CD4-positive, alpha-beta memory T cell (primary cell): Measurements from ENCODE around the gene MOB3B. TPM values are rescaled to one million over a fixed set of nuclear protein-coding genes. Genes with fewer than 3 reads are reported as not detected.

Experiments
- CTCF ChIA-PET: fragments of 350-600 bp; sonication (Branson Sonifier 250); formaldehyde crosslinking; loops from one replicate; lab custom pipeline; 2021; ENCODE audit warnings: inconsistent platforms; ENCODE audit not compliant: partially characterized antibody; lab: Charles Lee
- POLR2A ChIA-PET: fragments of 350-600 bp; sonication (Branson Sonifier 250); formaldehyde crosslinking; loops from one replicate; lab custom pipeline; 2021; ENCODE audit not compliant: partially characterized antibody; lab: Charles Lee
- DNase-seq, 5 donors: peaks; one replicate each; pipeline versions ENCODE4 v3.0.0 to v3.0.0-alpha.2; 2020 to 2022; ENCODE audit warnings: mixed read lengths in 1 of 5
- H3K27ac ChIP-seq: one replicate; pipeline ENCODE4 v1.7.0; 2013; ENCODE audit warnings: low read depth, low read length
- H3K27me3 ChIP-seq: 2 replicates; pipeline ENCODE4 v1.7.0; 2013; ENCODE audit warnings: mild to moderate bottlenecking, low read length, moderate library complexity; ENCODE audit not compliant: insufficient read depth
- H3K36me3 ChIP-seq: 2 replicates; pipeline ENCODE4 v1.7.0; 2013; ENCODE audit warnings: mild to moderate bottlenecking, low read length, moderate library complexity; ENCODE audit not compliant: insufficient read depth
- H3K4me1 ChIP-seq: 2 replicates; pipeline ENCODE4 v1.7.0; 2013; ENCODE audit warnings: mild to moderate bottlenecking, low read length, moderate library complexity; ENCODE audit not compliant: insufficient read depth
- H3K4me3 ChIP-seq, 2 donors: one replicate each; pipeline ENCODE4 v1.7.0; 2013; ENCODE audit warnings: low read length in 2 of 2, mild to moderate bottlenecking in 1 of 2
- H3K9me3 ChIP-seq, 2 donors: one replicate each; pipeline ENCODE4 v1.7.0; 2013; ENCODE audit warnings: low read length in 2 of 2, control low read depth in 1 of 2; ENCODE audit not compliant: control insufficient read depth in 1 of 2
- H3K27ac Mint-ChIP-seq, 7 donors: one replicate each; pipeline ENCODE4 v1.8.0; 2020 to 2021; ENCODE audit warnings: mixed read lengths in 7 of 7, mild to moderate bottlenecking in 6 of 7, inconsistent platforms in 3 of 7, moderate library complexity in 3 of 7
- H3K27me3 Mint-ChIP-seq, 2 donors: one replicate each; pipeline ENCODE4 v1.8.0; 2020 to 2021; ENCODE audit warnings: mixed read lengths in 2 of 2
- H3K36me3 Mint-ChIP-seq, 2 donors: one replicate each; pipeline ENCODE4 v1.8.0; 2020 to 2021; ENCODE audit warnings: mixed read lengths in 2 of 2, inconsistent platforms in 1 of 2, mild to moderate bottlenecking in 1 of 2
- H3K4me1 Mint-ChIP-seq, 4 donors: one replicate each; pipeline ENCODE4 v1.8.0; 2020 to 2021; ENCODE audit warnings: mixed read lengths in 4 of 4, mild to moderate bottlenecking in 1 of 4
- H3K4me3 Mint-ChIP-seq, 8 donors: one replicate each; pipeline ENCODE4 v1.8.0; 2020 to 2021; ENCODE audit warnings: mixed read lengths in 8 of 8, mild to moderate bottlenecking in 7 of 8, moderate library complexity in 6 of 8, inconsistent platforms in 3 of 8
- H3K9me3 Mint-ChIP-seq, 8 donors: one replicate each; pipeline ENCODE4 v1.8.0; 2020 to 2021; ENCODE audit warnings: mixed read lengths in 8 of 8, mild to moderate bottlenecking in 5 of 8, inconsistent platforms in 3 of 8, moderate library complexity in 1 of 8
- intact Hi-C: fragments of 100-400 bp; cut with micrococcal nuclease; formaldehyde crosslinking; loops from one replicate; pipeline ENCODE4 v1.15.1; 2023
- polyA plus RNA-seq, 2 donors: library from polyadenylated mRNA; unstranded; fragments of 300-500 nt; fragmentation: Illumina TruSeq; gene quantifications; one replicate each; pipeline ENCODE4 v1.2.3, GENCODE V29; 2021
- total RNA-seq, 2 experiments: library from RNA; stranded (reverse); gene quantifications; one replicate each; pipeline ENCODE4 v1.2.3, GENCODE V29; 2021

Gene MOB3B
- total and polyA plus RNA-seq, 4 experiments from 2014 or later = 0.05 to 0.64 (median 0.34) TPM

GRCh38 chr9:27367921-27368315 is 161.7 kb downstream of the MOB3B start:
- ChIA-PET CTCF (interaction anchor here (1.5 kb wide), 1 partner anchor 35 kb away, joined by 4 read pairs; no protein-coding TSS in a partner anchor), POLR2A (no interaction called here)
- H3K27me3 Mint-ChIP-seq = peaks cover 0 to 2% of the 10 kb centered on the region in 2 donors
- H3K36me3 Mint-ChIP-seq = no peaks in the 10 kb centered on the region
- peaks cover 5% of the 10 kb centered on the region for H3K4me1 ChIP-seq
- no peak overlapping the region for H3K4me3 Mint-ChIP-seq
- no peak overlapping the region for H3K4me3 ChIP-seq
- H3K9me3 Mint-ChIP-seq = peaks cover 0 to 2% (median 0%) of the 10 kb centered on the region in 8 donors
- DNase-seq = no peak
- H3K27me3 ChIP-seq = no peaks in the 10 kb centered on the region
- no peaks in the 10 kb centered on the region for H3K9me3 ChIP-seq
- no peak overlapping the region for H3K27ac ChIP-seq
- intact Hi-C loops = no loop called here
- peaks cover 0 to 15% (median 8%) of the 10 kb centered on the region in 4 donors for H3K4me1 Mint-ChIP-seq
- no peak overlapping the region for H3K27ac Mint-ChIP-seq
- H3K36me3 ChIP-seq = no peaks in the 10 kb centered on the region

- H3K4me3 Mint-ChIP-seq = no peak overlapping the region
- peaks cover 0 to 2% (median 0%) of the 10 kb centered on the region in 8 donors for H3K9me3 Mint-ChIP-seq
- Histone ChIP-seq H3K4me1 (peaks cover 5% of the 10 kb centered on the region), H3K27me3 (no peaks in the 10 kb centered on the region), H3K36me3 (no peaks in the 10 kb centered on the region), H3K4me3 (no peak overlapping the region), H3K9me3 (no peaks in the 10 kb centered on the region), H3K27ac (no peak overlapping the region)
- H3K36me3 Mint-ChIP-seq = no peaks in the 10 kb centered on the region
- H3K4me1 Mint-ChIP-seq = peaks cover 0 to 15% (median 8%) of the 10 kb centered on the region in 4 donors
- intact Hi-C loops = no loop called here
- no peak for DNase-seq
- ChIA-PET POLR2A (no interaction called here), CTCF (interaction anchor here (1.5 kb wide), 1 partner anchor 34 kb away, joined by 4 read pairs; no protein-coding TSS in a partner anchor)
- H3K27me3 Mint-ChIP-seq = peaks cover 0 to 2% of the 10 kb centered on the region in 2 donors
- no peak overlapping the region for H3K27ac Mint-ChIP-seq
These were observed 162.3 kb downstream of the MOB3B start for GRCh38 chr9:27367175-27367798.

- H3K27ac Mint-ChIP-seq = peak overlapping the region in 1 of 7 donors; percentile 54
- H3K9me3 Mint-ChIP-seq = peaks cover 0 to 2% (median 0%) of the 10 kb centered on the region in 8 donors
- CTCF ChIA-PET = interaction anchor here (0.7 kb wide), 1 partner anchor 109 kb away, joined by 4 read pairs; no protein-coding TSS in a partner anchor
- no peaks in the 10 kb centered on the region for H3K27me3 ChIP-seq
- peaks cover 0 to 15% (median 8%) of the 10 kb centered on the region in 4 donors for H3K4me1 Mint-ChIP-seq
- no peaks in the 10 kb centered on the region for H3K9me3 ChIP-seq
- H3K36me3 Mint-ChIP-seq = no peaks in the 10 kb centered on the region
- H3K27ac ChIP-seq = no peak overlapping the region
- H3K36me3 ChIP-seq = no peaks in the 10 kb centered on the region
- POLR2A ChIA-PET = no interaction called here
- no peak overlapping the region for H3K4me3 ChIP-seq
- peak overlapping the region in 1 of 8 donors; percentile 14 for H3K4me3 Mint-ChIP-seq
- DNase-seq = no peak
- intact Hi-C loops = no loop called here
- H3K27me3 Mint-ChIP-seq = peaks cover 0 to 2% of the 10 kb centered on the region in 2 donors
- H3K4me1 ChIP-seq = peaks cover 5% of the 10 kb centered on the region
These were observed 163.8 kb downstream of the MOB3B start for GRCh38 chr9:27365707-27366376.

- no peaks in the 10 kb centered on the region for H3K36me3 ChIP-seq
- H3K27me3 ChIP-seq = no peaks in the 10 kb centered on the region
- POLR2A ChIA-PET = no interaction called here
- Mint-ChIP-seq H3K9me3 (no peaks in the 10 kb centered on the region), H3K36me3 (no peaks in the 10 kb centered on the region), H3K27me3 (peaks cover 0 to 1% of the 10 kb centered on the region in 2 donors), H3K4me3 (no peak overlapping the region), H3K4me1 (peaks cover 0 to 15% (median 8%) of the 10 kb centered on the region in 4 donors), H3K27ac (peak overlapping the region in 1 of 7 donors; percentile 25)
- CTCF ChIA-PET = no interaction called here
- H3K4me1 ChIP-seq = peaks cover 5% of the 10 kb centered on the region
- H3K27ac ChIP-seq = no peak overlapping the region
- H3K4me3 ChIP-seq = no peak overlapping the region
- DNase-seq = no peak
- intact Hi-C loops = no loop called here
- no peaks in the 10 kb centered on the region for H3K9me3 ChIP-seq
These were observed 167.0 kb downstream of the MOB3B start for GRCh38 chr9:27362447-27363210.

GRCh38 chr9:27361492-27361891 is 168.1 kb downstream of the MOB3B start:
- no peak for DNase-seq
- Histone ChIP-seq H3K4me1 (peaks cover 5% of the 10 kb centered on the region), H3K4me3 (no peak overlapping the region), H3K27me3 (no peaks in the 10 kb centered on the region), H3K36me3 (no peaks in the 10 kb centered on the region), H3K27ac (no peak overlapping the region), H3K9me3 (no peaks in the 10 kb centered on the region)
- H3K27ac Mint-ChIP-seq = peak overlapping the region in 1 of 7 donors; percentile 66
- no peak overlapping the region for H3K4me3 Mint-ChIP-seq
- no peaks in the 10 kb centered on the region for H3K36me3 Mint-ChIP-seq
- peaks cover 0 to 10% (median 5%) of the 10 kb centered on the region in 4 donors for H3K4me1 Mint-ChIP-seq
- ChIA-PET POLR2A (no interaction called here), CTCF (interaction anchor here (1.8 kb wide), 1 partner anchor 29 kb away, joined by 4 read pairs; no protein-coding TSS in a partner anchor)
- peaks cover 0 to 1% of the 10 kb centered on the region in 2 donors for H3K27me3 Mint-ChIP-seq
- intact Hi-C loops = no loop called here
- no peaks in the 10 kb centered on the region for H3K9me3 Mint-ChIP-seq

DNA sequence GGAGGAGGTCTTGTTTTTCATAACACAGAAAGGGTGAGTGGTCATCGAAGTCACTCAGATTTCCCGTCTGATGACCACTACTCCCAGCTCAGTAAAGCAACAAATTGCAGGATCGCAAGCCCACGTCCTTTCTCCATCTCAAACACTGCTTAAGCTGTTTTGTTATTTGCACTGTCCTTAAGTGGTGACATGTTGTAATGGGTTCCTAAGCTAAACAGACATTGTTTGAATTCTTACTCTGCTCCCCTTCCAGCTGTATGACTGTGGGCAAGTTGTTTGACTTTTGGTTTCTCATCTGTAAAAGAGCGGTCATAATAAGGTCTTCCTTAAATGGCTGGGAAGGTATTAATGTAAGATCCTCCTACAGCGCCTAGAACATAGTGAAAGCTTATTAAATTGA is 169.9 kb downstream of the MOB3B start:
- no peak overlapping the region for H3K4me3 ChIP-seq
- Mint-ChIP-seq H3K27ac (no peak overlapping the region), H3K27me3 (no peaks in the 10 kb centered on the region), H3K36me3 (no peaks in the 10 kb centered on the region), H3K4me3 (no peak overlapping the region), H3K9me3 (no peaks in the 10 kb centered on the region), H3K4me1 (no peaks in the 10 kb centered on the region)
- H3K27ac ChIP-seq = no peak overlapping the region
- no peaks in the 10 kb centered on the region for H3K27me3 ChIP-seq
- no peaks in the 10 kb centered on the region for H3K4me1 ChIP-seq
- intact Hi-C loops = no loop called here
- H3K9me3 ChIP-seq = no peaks in the 10 kb centered on the region
- no peaks in the 10 kb centered on the region for H3K36me3 ChIP-seq
- POLR2A ChIA-PET = no interaction called here
- no peak for DNase-seq
- CTCF ChIA-PET = no interaction called here

DNA sequence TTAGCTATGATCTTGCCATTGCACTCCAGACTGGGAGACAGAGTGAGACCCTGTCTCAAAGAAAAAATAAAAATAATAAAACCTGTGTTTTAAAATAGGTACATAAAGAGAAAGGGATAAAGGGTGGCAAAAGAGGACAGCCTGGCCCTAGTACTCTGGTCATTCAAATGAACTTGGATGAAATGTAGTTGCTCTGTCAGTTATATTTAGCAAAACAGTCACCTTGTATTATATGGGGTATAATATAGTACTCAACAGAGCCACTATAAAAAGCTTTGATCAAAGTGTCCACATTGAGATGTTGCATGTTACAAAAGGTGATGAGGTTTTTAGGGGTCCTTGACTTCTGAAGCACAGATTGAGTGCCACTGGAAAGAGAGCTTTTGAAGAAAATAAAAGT is 171.6 kb downstream of the MOB3B start:
- Histone ChIP-seq H3K27ac (no peak overlapping the region), H3K4me3 (no peak overlapping the region), H3K27me3 (no peaks in the 10 kb centered on the region), H3K36me3 (no peaks in the 10 kb centered on the region), H3K9me3 (no peaks in the 10 kb centered on the region), H3K4me1 (no peaks in the 10 kb centered on the region)
- intact Hi-C loops = no loop called here
- no peak for DNase-seq
- no peaks in the 10 kb centered on the region for H3K27me3 Mint-ChIP-seq
- POLR2A ChIA-PET = no interaction called here
- no peaks in the 10 kb centered on the region for H3K36me3 Mint-ChIP-seq
- no peaks in the 10 kb centered on the region for H3K9me3 Mint-ChIP-seq
- peaks cover 0 to under 1% (median 0%) of the 10 kb centered on the region in 4 donors for H3K4me1 Mint-ChIP-seq
- no peak overlapping the region for H3K27ac Mint-ChIP-seq
- CTCF ChIA-PET = no interaction called here
- no peak overlapping the region for H3K4me3 Mint-ChIP-seq
